B cell (primary cell): Measurements from ENCODE around the gene GFPT2.

Experiments
- EZH2 ChIP-seq: IDR thresholded peaks from 2 replicates; pipeline ENCODE4 v1.6.1; 2012; ENCODE audit warnings: borderline replicate concordance, low read depth, mild to moderate bottlenecking, moderate library complexity, low read length; ENCODE audit not compliant: insufficient read depth, poor library complexity, severe bottlenecking
- TF ChIP-seq, protein P1 (sequence below): fragments of 200-600 bp; IDR thresholded peaks from one replicate; pipeline ENCODE4 v1.8.0; 2022; ENCODE audit warnings: antibody characterized with exemption, mild to moderate bottlenecking

DNA sequence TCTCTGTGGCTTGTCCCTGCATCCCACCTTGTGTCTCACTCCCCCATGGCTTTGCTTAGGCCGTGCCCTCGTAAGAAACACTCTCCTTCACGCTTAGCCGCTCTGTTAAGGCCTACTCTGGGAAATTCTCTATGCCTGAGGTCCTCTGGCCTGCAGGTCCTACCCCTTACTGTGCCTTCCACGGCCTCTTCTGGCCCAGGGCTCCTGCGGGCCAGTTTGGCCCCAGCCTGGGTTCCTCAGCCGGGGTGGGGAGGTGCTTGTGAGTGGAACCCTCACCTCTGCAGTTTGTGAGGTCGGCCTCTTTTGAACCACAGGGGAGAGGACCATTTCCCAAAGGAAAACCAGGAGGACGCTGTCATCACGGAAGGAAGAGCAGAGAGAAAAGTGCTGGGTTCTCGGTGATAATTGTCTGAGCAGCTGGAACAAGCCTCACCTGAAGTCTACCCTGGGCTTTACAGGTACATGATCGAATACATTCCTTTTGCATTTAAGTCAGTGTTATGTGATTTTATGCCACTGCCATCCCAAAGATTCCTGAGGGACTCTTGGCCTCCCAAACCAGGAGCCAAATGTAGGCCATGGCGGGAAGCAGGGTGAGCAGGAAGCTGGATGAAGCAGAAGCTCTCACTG, 28.8 kb upstream of the GFPT2 start:
- TF ChIP-seq, protein P1, sequence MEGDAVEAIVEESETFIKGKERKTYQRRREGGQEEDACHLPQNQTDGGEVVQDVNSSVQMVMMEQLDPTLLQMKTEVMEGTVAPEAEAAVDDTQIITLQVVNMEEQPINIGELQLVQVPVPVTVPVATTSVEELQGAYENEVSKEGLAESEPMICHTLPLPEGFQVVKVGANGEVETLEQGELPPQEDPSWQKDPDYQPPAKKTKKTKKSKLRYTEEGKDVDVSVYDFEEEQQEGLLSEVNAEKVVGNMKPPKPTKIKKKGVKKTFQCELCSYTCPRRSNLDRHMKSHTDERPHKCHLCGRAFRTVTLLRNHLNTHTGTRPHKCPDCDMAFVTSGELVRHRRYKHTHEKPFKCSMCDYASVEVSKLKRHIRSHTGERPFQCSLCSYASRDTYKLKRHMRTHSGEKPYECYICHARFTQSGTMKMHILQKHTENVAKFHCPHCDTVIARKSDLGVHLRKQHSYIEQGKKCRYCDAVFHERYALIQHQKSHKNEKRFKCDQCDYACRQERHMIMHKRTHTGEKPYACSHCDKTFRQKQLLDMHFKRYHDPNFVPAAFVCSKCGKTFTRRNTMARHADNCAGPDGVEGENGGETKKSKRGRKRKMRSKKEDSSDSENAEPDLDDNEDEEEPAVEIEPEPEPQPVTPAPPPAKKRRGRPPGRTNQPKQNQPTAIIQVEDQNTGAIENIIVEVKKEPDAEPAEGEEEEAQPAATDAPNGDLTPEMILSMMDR: no peak
- TF ChIP-seq EZH2: no peak
